Progenitor cell of endocrine pancreas (in vitro differentiated cells): Measurements from ENCODE around the gene SLX4. TPM values are rescaled to one million over a fixed set of nuclear protein-coding genes. Genes with fewer than 3 reads are reported as not detected.

Experiments used
- DNase-seq: peaks from one replicate; pipeline ENCODE4 v3.0.0; 2021; ENCODE audit warnings: low spot score; ENCODE audit not compliant: unreplicated experiment
- H3K27ac Mint-ChIP-seq: 2 replicates; pipeline ENCODE4 v1.8.0; 2021; ENCODE audit warnings: mild to moderate bottlenecking, moderate library complexity, mixed read lengths
- H3K27me3 Mint-ChIP-seq: 2 replicates; pipeline ENCODE4 v1.8.0; 2021; ENCODE audit warnings: mixed read lengths
- H3K36me3 Mint-ChIP-seq: 2 replicates; pipeline ENCODE4 v1.8.0; 2022; ENCODE audit warnings: mixed read lengths; ENCODE audit not compliant: insufficient read depth
- H3K4me1 Mint-ChIP-seq: 2 replicates; pipeline ENCODE4 v1.8.0; 2021; ENCODE audit warnings: low read depth, mixed read lengths
- H3K4me3 Mint-ChIP-seq: 2 replicates; pipeline ENCODE4 v1.8.0; 2021; ENCODE audit warnings: low read depth, mild to moderate bottlenecking, moderate library complexity, mixed read lengths
- H3K9me3 Mint-ChIP-seq: 2 replicates; pipeline ENCODE4 v1.8.0; 2021; ENCODE audit warnings: low read depth, mixed read lengths
- total RNA-seq: library from RNA; stranded (reverse); gene quantifications from 2 replicates; pipeline ENCODE4 v1.2.1, GENCODE V29; 2021
- TF ChIP-seq, protein P1 (sequence below): fragments of 200-600 bp; sonication (generic); IDR thresholded peaks from one replicate; pipeline ENCODE4 v1.5.0; 2021; ENCODE audit warnings: antibody characterized with exemption, mild to moderate bottlenecking; ENCODE audit not compliant: unreplicated experiment

SLX4 gene
- total RNA-seq, 1 donor from 2014 or later = 14.0 TPM

GRCh38 chr16:3546986-3547682 lies 64.3 kb downstream of the SLX4 start:
- H3K27ac Mint-ChIP-seq = no peak overlapping the region
- H3K36me3 Mint-ChIP-seq = no peaks in the 10 kb centered on the region
- H3K4me1 Mint-ChIP-seq = no peaks in the 10 kb centered on the region
- peaks cover 12% of the 10 kb centered on the region for H3K9me3 Mint-ChIP-seq
- H3K27me3 Mint-ChIP-seq = no peaks in the 10 kb centered on the region
- H3K4me3 Mint-ChIP-seq = no peak overlapping the region
- DNase-seq = no peak
- TF ChIP-seq, protein P1, sequence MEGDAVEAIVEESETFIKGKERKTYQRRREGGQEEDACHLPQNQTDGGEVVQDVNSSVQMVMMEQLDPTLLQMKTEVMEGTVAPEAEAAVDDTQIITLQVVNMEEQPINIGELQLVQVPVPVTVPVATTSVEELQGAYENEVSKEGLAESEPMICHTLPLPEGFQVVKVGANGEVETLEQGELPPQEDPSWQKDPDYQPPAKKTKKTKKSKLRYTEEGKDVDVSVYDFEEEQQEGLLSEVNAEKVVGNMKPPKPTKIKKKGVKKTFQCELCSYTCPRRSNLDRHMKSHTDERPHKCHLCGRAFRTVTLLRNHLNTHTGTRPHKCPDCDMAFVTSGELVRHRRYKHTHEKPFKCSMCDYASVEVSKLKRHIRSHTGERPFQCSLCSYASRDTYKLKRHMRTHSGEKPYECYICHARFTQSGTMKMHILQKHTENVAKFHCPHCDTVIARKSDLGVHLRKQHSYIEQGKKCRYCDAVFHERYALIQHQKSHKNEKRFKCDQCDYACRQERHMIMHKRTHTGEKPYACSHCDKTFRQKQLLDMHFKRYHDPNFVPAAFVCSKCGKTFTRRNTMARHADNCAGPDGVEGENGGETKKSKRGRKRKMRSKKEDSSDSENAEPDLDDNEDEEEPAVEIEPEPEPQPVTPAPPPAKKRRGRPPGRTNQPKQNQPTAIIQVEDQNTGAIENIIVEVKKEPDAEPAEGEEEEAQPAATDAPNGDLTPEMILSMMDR = no peak

DNA sequence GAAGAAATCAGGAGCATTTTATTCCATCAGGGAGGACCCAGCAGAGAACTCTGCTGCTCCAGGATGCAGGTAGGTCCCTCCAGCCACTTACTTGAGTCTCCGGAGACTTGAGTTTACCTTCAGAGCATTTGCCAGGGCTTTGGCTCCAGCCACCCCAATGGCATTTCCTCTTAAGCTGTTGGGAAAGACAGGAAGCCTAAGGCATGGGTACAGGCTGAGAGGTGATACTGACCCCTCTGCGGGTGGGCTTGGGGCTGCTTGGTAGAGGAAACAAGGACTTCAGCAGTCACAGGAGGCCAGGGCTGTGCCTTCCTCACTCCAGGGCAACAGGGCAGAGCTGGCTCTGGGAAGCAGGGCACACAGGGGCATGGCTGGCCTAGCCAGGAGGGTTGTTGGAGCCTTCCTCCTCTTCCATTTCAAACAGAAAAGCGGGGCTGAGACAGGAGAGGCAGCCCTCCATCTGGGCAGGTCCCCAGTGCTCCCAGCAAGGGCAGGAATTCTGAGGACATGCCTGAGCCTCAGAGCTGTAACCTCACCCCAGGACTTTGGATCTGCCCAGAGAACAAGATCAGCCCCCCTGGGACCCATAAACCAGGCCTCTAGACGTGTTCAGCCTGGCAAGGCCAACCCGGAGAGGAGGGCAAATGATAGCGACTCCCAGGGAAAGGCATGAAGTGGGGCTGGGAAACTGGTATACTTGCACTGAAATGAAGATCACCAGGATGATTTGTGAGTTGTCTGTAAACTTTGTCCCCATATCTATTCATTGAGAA lies 68.6 kb downstream of the SLX4 start:
- no peak for DNase-seq
- H3K9me3 Mint-ChIP-seq = no peaks in the 10 kb centered on the region
- TF ChIP-seq, protein P1 = no peak
- H3K36me3 Mint-ChIP-seq = peaks cover 4% of the 10 kb centered on the region
- H3K27ac Mint-ChIP-seq = no peak overlapping the region
- no peak overlapping the region for H3K4me3 Mint-ChIP-seq
- H3K27me3 Mint-ChIP-seq = no peaks in the 10 kb centered on the region
- no peaks in the 10 kb centered on the region for H3K4me1 Mint-ChIP-seq

GRCh38 chr16:3541527-3542155 lies 69.8 kb downstream of the SLX4 start:
- TF ChIP-seq, protein P1 = no peak
- H3K4me3 Mint-ChIP-seq = no peak overlapping the region
- H3K27me3 Mint-ChIP-seq = no peaks in the 10 kb centered on the region
- DNase-seq = no peak
- no peaks in the 10 kb centered on the region for H3K9me3 Mint-ChIP-seq
- no peaks in the 10 kb centered on the region for H3K4me1 Mint-ChIP-seq
- H3K27ac Mint-ChIP-seq = no peak overlapping the region
- H3K36me3 Mint-ChIP-seq = peaks cover 6% of the 10 kb centered on the region

DNA sequence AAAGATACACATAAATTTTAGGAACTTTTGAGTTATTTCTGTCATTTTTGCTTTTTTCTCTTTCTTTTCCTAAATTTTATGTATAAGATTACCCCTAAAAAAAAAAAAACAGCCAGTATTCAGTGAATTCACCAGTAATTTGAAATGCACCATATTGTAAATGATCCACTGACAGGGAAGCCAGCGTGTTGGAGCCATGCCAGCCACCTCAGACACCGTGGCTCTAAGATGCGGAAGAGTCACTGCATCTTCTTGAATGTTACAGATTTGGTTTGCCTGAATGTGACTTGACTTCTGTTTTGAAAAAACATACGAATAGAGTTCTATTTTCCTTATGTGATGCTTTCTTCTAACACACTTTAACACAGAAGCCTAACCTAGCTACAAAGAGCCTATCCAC lies 73.2 kb downstream of the SLX4 start:
- Mint-ChIP-seq H3K4me1 (no peaks in the 10 kb centered on the region), H3K27ac (no peak overlapping the region), H3K4me3 (no peak overlapping the region), H3K27me3 (no peaks in the 10 kb centered on the region), H3K36me3 (peaks cover 25% of the 10 kb centered on the region), H3K9me3 (no peaks in the 10 kb centered on the region)
- no peak for DNase-seq
- TF ChIP-seq, protein P1 = no peak

DNA sequence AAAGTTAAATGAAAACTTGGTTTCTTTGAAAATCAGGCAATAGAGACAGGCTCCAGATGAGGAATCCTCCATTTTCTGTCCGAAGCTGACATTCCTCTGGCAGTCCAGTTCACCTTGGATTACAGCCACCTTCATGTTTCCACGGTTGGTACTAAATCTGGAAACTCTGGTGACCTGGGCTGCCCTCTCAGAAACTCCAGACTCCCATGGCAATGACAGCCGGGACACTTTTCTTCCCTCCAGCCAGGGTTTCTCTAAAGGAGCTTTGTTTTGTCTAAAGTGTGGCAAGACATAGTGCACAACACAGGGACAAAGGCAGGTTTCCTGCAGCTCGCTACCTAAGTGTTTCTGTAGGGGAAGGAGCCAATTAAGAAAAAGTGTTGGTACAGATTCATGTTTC lies 74.6 kb downstream of the SLX4 start:
- Mint-ChIP-seq H3K9me3 (no peaks in the 10 kb centered on the region), H3K27ac (no peak overlapping the region), H3K4me3 (no peak overlapping the region), H3K36me3 (peaks cover 31% of the 10 kb centered on the region), H3K27me3 (no peaks in the 10 kb centered on the region), H3K4me1 (no peaks in the 10 kb centered on the region)
- TF ChIP-seq, protein P1 = no peak
- DNase-seq = no peak
